ENCODE data around the gene WDR91.

- TF ChIP-seq REST (IDR thresholded peaks at IDR 0.05; ENCODE audit: low read depth) = no peak
- TF ChIP-seq EP300 (IDR thresholded peaks at IDR 0.05; ENCODE audit: borderline replicate concordance) = no peak
- no peak for TF ChIP-seq FOXM1 (IDR thresholded peaks at IDR 0.05; ENCODE audit: borderline replicate concordance, low read depth)
- TF ChIP-seq CREB1 (IDR thresholded peaks at IDR 0.05; ENCODE audit: low read depth) = no peak
- no peak for TF ChIP-seq NFIC (IDR thresholded peaks at IDR 0.05)
- TF ChIP-seq TAF1 (IDR thresholded peaks at IDR 0.05; ENCODE audit: low read depth) = no peak
- TF ChIP-seq EGR1 (IDR thresholded peaks at IDR 0.05) = no peak
- no peak for TF ChIP-seq MAX (IDR thresholded peaks at IDR 0.05)
- no peak for TF ChIP-seq RAD21 (IDR thresholded peaks at IDR 0.05; ENCODE audit: low read depth)
- no peak for TF ChIP-seq TEAD4 (IDR thresholded peaks at IDR 0.05)
- TF ChIP-seq ZBTB7A (IDR thresholded peaks at IDR 0.05; ENCODE audit: low read depth) = no peak
- TF ChIP-seq TCF12 (IDR thresholded peaks at IDR 0.05; ENCODE audit: low read depth) = no peak
- TF ChIP-seq YY1 (IDR thresholded peaks at IDR 0.05; ENCODE audit: low read depth) = no peak
Measured at GRCh38 chr7:135189221-135189662, 22.1 kb downstream of the WDR91 start.
